K562 (cell line): ENCODE data around the gene CRIM1.

Experiments
- FOXJ3 ChIP-seq: sonication (generic); formaldehyde crosslinking; IDR thresholded peaks from 2 replicates; pipeline ENCODE4 v1.4.0; 2020; ENCODE audit warnings: mild to moderate bottlenecking, missing genetic modification reagents
- NR2C2 ChIP-seq, 2 experiments: fragments of 200-800 bp in 1 of 2; sonication (Bioruptor generic) in 1 of 2; sonication (generic) in 1 of 2; formaldehyde crosslinking in 1 of 2; IDR thresholded peaks; 2 replicates each; pipeline versions ENCODE4 v1.6.1 to v1.8.0; 2016 to 2022; ENCODE audit warnings: mild to moderate bottlenecking in 1 of 2, missing compliant biosample characterization in 1 of 2, missing genetic modification characterization in 1 of 2, missing genetic modification reagents in 1 of 2

DNA sequence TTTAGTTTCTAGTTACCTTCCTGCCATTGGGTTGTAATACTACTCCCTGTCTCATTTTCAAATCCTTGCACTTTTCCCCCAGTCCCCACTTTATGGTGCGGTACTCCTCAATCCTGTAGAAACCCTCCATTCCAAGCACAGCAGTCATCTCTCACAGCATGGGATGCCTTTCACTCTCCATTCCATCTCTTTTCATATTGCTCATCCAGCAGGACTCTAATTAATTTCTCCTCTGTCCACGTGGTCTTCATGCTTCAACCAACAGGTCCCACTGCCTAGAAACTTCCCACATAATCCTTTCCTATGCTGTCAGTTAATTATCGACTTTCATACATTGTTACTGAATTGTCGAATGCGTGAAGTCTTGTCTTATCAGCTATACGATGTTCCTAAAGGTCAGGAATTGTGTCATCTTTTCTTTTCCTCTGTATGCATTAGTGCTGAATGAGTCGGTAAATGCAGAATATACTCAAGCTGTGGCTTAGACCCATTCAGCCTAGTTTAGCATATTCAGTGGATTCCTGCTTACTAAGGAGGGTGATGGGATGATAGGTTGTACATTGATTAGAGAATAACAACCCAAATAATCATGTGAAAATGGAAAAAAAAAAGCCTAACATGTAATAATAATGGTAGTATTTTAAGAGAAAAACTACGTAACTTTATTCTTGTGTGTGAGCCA, 89.7 kb downstream of the CRIM1 start:
- TF ChIP-seq NR2C2 (CRISPR knock-in tag; IDR thresholded peaks at IDR 0.05): no peak
- TF ChIP-seq NR2C2 (tag; IDR thresholded peaks at IDR 0.05): no peak
- TF ChIP-seq FOXJ3: no peak
